HEK293 (cell line): ENCODE measurements around the gene ATAD1.
"Not testable (repeated sequence)": the region's sequence is repeated elsewhere in the genome, so short reads cannot be mapped to it uniquely, and the experiment has no call there.

Source experiments
- CTCF ChIA-PET: fragments of 350-600 bp; formaldehyde crosslinking; extraction: SDS; loops from one replicate; lab custom pipeline; 2021; ENCODE audit warnings: antibody characterized with exemption; lab: Yijun Ruan, JAX
- POLR2A ChIA-PET: fragments of 300-600 bp; formaldehyde crosslinking; extraction: SDS; loops from one replicate; lab custom pipeline; 2020; ENCODE audit warnings: antibody characterized with exemption, inconsistent platforms; lab: Yijun Ruan, JAX
- H3K27ac ChIP-seq: fragments of 200-500 bp; sonication (Bioruptor generic); 2 replicates; pipeline ENCODE4 v1.5.1; 2014; ENCODE audit warnings: low read depth, low read length, control low read depth, inconsistent platforms; ENCODE audit errors: extremely low read depth
- H3K36me3 ChIP-seq, 2 experiments: fragments of 200-500 bp in 1 of 2; sonication (Bioruptor generic) in 1 of 2; 1 replicate in 1 of 2; 2 replicates in 1 of 2; pipeline ENCODE4 v1.5.1; 2014 to 2017; ENCODE audit warnings: inconsistent platforms in 2 of 2, low read length in 2 of 2; ENCODE audit not compliant: control insufficient read depth in 2 of 2, insufficient read depth in 1 of 2
- H3K4me1 ChIP-seq: fragments of 200-500 bp; sonication (Bioruptor generic); 2 replicates; pipeline ENCODE4 v1.5.1; 2014; ENCODE audit warnings: mild to moderate bottlenecking, low read length, inconsistent platforms; ENCODE audit not compliant: control insufficient read depth, insufficient read depth
- H3K4me3 ChIP-seq: 2 replicates; pipeline ENCODE4 v1.5.1; 2011; ENCODE audit warnings: low read depth, mild to moderate bottlenecking, control low read depth, low read length, moderate library complexity
- H3K9me3 ChIP-seq: fragments of 200-500 bp; sonication (Bioruptor generic); 2 replicates; pipeline ENCODE4 v1.5.1; 2014; ENCODE audit warnings: low read depth, low read length, inconsistent platforms; ENCODE audit not compliant: control insufficient read depth, insufficient read depth
- BCL6B ChIP-seq: fragments of 450-650 bp; formaldehyde crosslinking; IDR thresholded peaks from 2 replicates; pipeline ENCODE4 v1.5.1; 2017; ENCODE audit warnings: missing biosample characterization, missing genetic modification characterization
- GFI1B ChIP-seq: fragments of 450-650 bp; formaldehyde crosslinking; IDR thresholded peaks from 2 replicates; pipeline ENCODE4 v1.5.1; 2016; ENCODE audit warnings: missing biosample characterization, missing genetic modification characterization
- GLIS1 ChIP-seq: fragments of 450-650 bp; formaldehyde crosslinking; IDR thresholded peaks from 2 replicates; pipeline ENCODE4 v1.5.1; 2016; ENCODE audit warnings: missing biosample characterization, missing genetic modification characterization
- GLIS2 ChIP-seq: fragments of 450-650 bp; formaldehyde crosslinking; IDR thresholded peaks from 2 replicates; pipeline ENCODE4 v1.5.1; 2016; ENCODE audit warnings: missing biosample characterization, missing genetic modification characterization
- IKZF3 ChIP-seq: fragments of 450-650 bp; IDR thresholded peaks from 2 replicates; pipeline ENCODE4 v1.5.0; 2018; ENCODE audit warnings: missing biosample characterization, mild to moderate bottlenecking, missing genetic modification characterization, moderate library complexity
- PATZ1 ChIP-seq: fragments of 450-650 bp; formaldehyde crosslinking; IDR thresholded peaks from 2 replicates; pipeline ENCODE4 v1.5.1; 2016; ENCODE audit warnings: missing biosample characterization, missing genetic modification characterization
- ZBTB21 ChIP-seq: fragments of 450-650 bp; formaldehyde crosslinking; IDR thresholded peaks from 2 replicates; pipeline ENCODE4 v1.5.1; 2017; ENCODE audit warnings: missing biosample characterization, missing genetic modification characterization
- ZIC2 ChIP-seq: fragments of 450-650 bp; formaldehyde crosslinking; IDR thresholded peaks from 2 replicates; pipeline ENCODE4 v1.5.1; 2016; ENCODE audit warnings: missing biosample characterization, missing genetic modification characterization
- ZNF114 ChIP-seq: fragments of 450-650 bp; formaldehyde crosslinking; IDR thresholded peaks from 2 replicates; pipeline ENCODE4 v1.5.0; 2017; ENCODE audit warnings: missing biosample characterization, missing genetic modification characterization
- ZNF2 ChIP-seq: fragments of 450-650 bp; formaldehyde crosslinking; IDR thresholded peaks from 2 replicates; pipeline ENCODE4 v1.5.1; 2016; ENCODE audit warnings: missing biosample characterization, missing genetic modification characterization
- ZNF23 ChIP-seq: fragments of 450-650 bp; formaldehyde crosslinking; IDR thresholded peaks from 2 replicates; pipeline ENCODE4 v1.5.1; 2016; ENCODE audit warnings: missing biosample characterization, missing genetic modification characterization, borderline replicate concordance
- ZNF501 ChIP-seq: fragments of 450-650 bp; formaldehyde crosslinking; IDR thresholded peaks from 2 replicates; pipeline ENCODE4 v1.5.1; 2016; ENCODE audit warnings: missing biosample characterization, missing genetic modification characterization
- ZNF529 ChIP-seq: fragments of 450-650 bp; formaldehyde crosslinking; IDR thresholded peaks from 2 replicates; pipeline ENCODE4 v1.5.1; 2017; ENCODE audit warnings: missing genetic modification characterization, missing biosample characterization; ENCODE audit not compliant: insufficient replicate concordance
- ZNF580 ChIP-seq: fragments of 450-650 bp; formaldehyde crosslinking; IDR thresholded peaks from 2 replicates; pipeline ENCODE4 v1.5.1; 2016; ENCODE audit warnings: missing biosample characterization, missing genetic modification characterization
- ZNF610 ChIP-seq: fragments of 450-650 bp; formaldehyde crosslinking; IDR thresholded peaks from 2 replicates; pipeline ENCODE4 v1.5.1; 2016; ENCODE audit warnings: missing biosample characterization, missing genetic modification characterization, borderline replicate concordance
- ZNF660 ChIP-seq: fragments of 450-650 bp; IDR thresholded peaks from 2 replicates; pipeline ENCODE4 v1.5.1; 2018; ENCODE audit warnings: missing biosample characterization, mild to moderate bottlenecking, missing genetic modification characterization
- ZNF670 ChIP-seq: fragments of 450-650 bp; formaldehyde crosslinking; IDR thresholded peaks from 2 replicates; pipeline ENCODE4 v1.5.1; 2016; ENCODE audit warnings: missing biosample characterization, missing genetic modification characterization, low read depth
- ZNF692 ChIP-seq: fragments of 450-650 bp; formaldehyde crosslinking; IDR thresholded peaks from 2 replicates; pipeline ENCODE4 v1.5.1; 2016; ENCODE audit warnings: missing biosample characterization, missing genetic modification characterization
- ZNF747 ChIP-seq: fragments of 450-650 bp; formaldehyde crosslinking; IDR thresholded peaks from 2 replicates; pipeline ENCODE4 v1.5.1; 2016; ENCODE audit warnings: missing biosample characterization, missing genetic modification characterization
- ZSCAN18 ChIP-seq: fragments of 450-650 bp; formaldehyde crosslinking; IDR thresholded peaks from 2 replicates; pipeline ENCODE4 v1.5.1; 2016; ENCODE audit warnings: missing biosample characterization, missing genetic modification characterization
- ZSCAN30 ChIP-seq: fragments of 450-650 bp; IDR thresholded peaks from 2 replicates; pipeline ENCODE4 v1.5.1; 2018; ENCODE audit warnings: missing biosample characterization, mild to moderate bottlenecking, missing genetic modification characterization, moderate library complexity
- ZSCAN4 ChIP-seq: fragments of 450-650 bp; formaldehyde crosslinking; IDR thresholded peaks from 2 replicates; pipeline ENCODE4 v1.5.1; 2017; ENCODE audit warnings: missing biosample characterization, missing genetic modification characterization
- ZXDB ChIP-seq: fragments of 450-650 bp; formaldehyde crosslinking; IDR thresholded peaks from 2 replicates; pipeline ENCODE4 v1.5.1; 2016; ENCODE audit warnings: missing biosample characterization, missing genetic modification characterization

The ATAD1 gene

GRCh38 chr10:87738253-87738652 lies 79.8 kb downstream of the ATAD1 start:
- H3K4me3 ChIP-seq, H3K4me1 ChIP-seq, H3K9me3 ChIP-seq, POLR2A ChIA-PET, H3K27ac ChIP-seq, H3K36me3 ChIP-seq: not testable (repeated sequence)
- peak; percentile 75 for TF ChIP-seq ZSCAN4 (tag by site-specific recombination)
- CTCF ChIA-PET: interaction anchor here (2.8 kb wide), 1 partner anchor 81 kb away, joined by 11 read pairs; no protein-coding TSS in a partner anchor

GRCh38 chr10:87734987-87735827 lies 82.8 kb downstream of the ATAD1 start:
- peaks cover 5% of the 10 kb centered on the region; the same call in 1 of the 2 replicates for H3K4me1 ChIP-seq
- no peak overlapping the region for H3K4me3 ChIP-seq
- no peak overlapping the region for H3K27ac ChIP-seq
- H3K36me3 ChIP-seq: no peaks in the 10 kb centered on the region
- ChIA-PET POLR2A (no interaction called here), CTCF (interaction anchor here (0.5 to 3.8 kb wide), 24 partner anchors 10 to 1808 kb away, joined by 3 to 20 read pairs (median 4); no protein-coding TSS in a partner anchor)
- no peaks in the 10 kb centered on the region for H3K9me3 ChIP-seq
- TF ChIP-seq GLIS2 (tag by site-specific recombination): no peak; the same call in 1 of the 2 replicates
- no peak for TF ChIP-seq ZNF747
- no peak for TF ChIP-seq ZNF529 (tag by site-specific recombination)
- no peak for TF ChIP-seq ZNF501 (tag by site-specific recombination)
- no peak for TF ChIP-seq ZNF610
- peak; percentile 10; the same call in 1 of the 2 replicates for TF ChIP-seq ZSCAN30
- TF ChIP-seq ZSCAN18 (tag by site-specific recombination): no peak
- TF ChIP-seq ZNF692 (tag by site-specific recombination): 0 out of 2 replicates have a peak, but pooled peaks have one; percentile 46
- TF ChIP-seq ZNF670: no peak
- TF ChIP-seq GLIS1 (tag by site-specific recombination): peak; percentile 65
- TF ChIP-seq ZXDB: 0 out of 2 replicates have a peak, but pooled peaks have one; percentile 31
- no peak for TF ChIP-seq ZNF114 (tag by site-specific recombination)
- 0 out of 2 replicates have a peak, but pooled peaks have one; percentile 14 for TF ChIP-seq ZNF580
- TF ChIP-seq IKZF3 (tag by site-specific recombination): peak; percentile 39; the same call in 1 of the 2 replicates
- TF ChIP-seq ZBTB21 (tag by site-specific recombination): no peak
- 0 out of 2 replicates have a peak, but pooled peaks have one; percentile 25 for TF ChIP-seq ZNF2 (tag by site-specific recombination)
- no peak for TF ChIP-seq GFI1B (tag by site-specific recombination)
- peak; percentile 86 for TF ChIP-seq ZNF660 (tag by site-specific recombination)
- TF ChIP-seq ZNF23 (tag by site-specific recombination): no peak
- TF ChIP-seq BCL6B (tag by site-specific recombination): no peak
- TF ChIP-seq PATZ1: peak; percentile 50; the same call in 1 of the 2 replicates
- TF ChIP-seq ZIC2 (tag by site-specific recombination): peak; percentile 53
